ENCODE measurements around the gene PPDPF. TPM values are rescaled to one million over a fixed set of nuclear protein-coding genes. Genes with fewer than 3 reads are reported as not detected.

The PPDPF gene
- polyA plus RNA-seq, 2 donors = 615 to 1,105 TPM

DNA sequence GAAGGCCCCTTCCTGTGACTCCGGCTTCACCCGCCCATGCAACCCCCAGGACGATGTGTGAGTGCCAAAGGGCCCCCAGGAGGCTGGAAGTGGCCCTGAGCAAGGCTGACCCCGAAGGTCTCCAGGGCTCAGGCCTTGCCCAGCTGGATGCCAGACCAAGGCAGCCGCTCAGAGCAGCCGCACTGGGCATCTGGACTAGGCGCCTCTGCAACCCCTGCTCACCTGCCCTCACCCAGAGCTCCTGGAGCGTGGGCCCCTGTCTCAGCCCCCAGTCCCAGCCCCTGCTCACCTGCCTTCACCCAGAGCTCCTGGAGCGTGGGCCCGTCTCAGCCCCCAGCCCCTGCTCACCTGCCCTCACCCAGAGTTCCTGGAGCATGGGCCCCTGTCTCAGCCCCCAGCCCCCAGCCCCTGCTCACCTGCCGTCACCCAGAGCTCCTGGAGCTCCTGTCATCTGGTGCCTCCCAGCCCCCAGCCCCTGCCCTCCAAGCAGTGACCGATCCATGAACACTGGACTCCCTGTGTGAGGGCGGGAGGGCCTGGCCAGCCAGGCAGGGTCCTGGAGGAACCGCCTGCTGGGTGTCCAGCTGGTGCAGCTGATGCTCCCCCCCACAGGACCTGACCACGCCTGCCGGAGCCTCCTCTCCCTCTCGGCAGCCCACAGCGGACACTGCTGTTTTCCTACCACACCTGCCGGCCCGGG, 25.8 kb downstream of the PPDPF start:
- Histone ChIP-seq H3K9me3 (ENCODE audit: control insufficient read depth in 2 of 2, insufficient read depth in 1 of 2, low read depth in 1 of 2, low read length in 1 of 2) (peaks cover 0 to 5% of the 10 kb centered on the region in 2 donors), H3K4me3 (ENCODE audit: low read depth in 1 of 2, low read length in 2 of 2) (no peak overlapping the region), H3K27me3 (ENCODE audit: control insufficient read depth in 1 of 2, insufficient read depth in 2 of 2, low read length in 2 of 2) (peaks cover 0 to 8% of the 10 kb centered on the region in 2 donors), H3K27ac (ENCODE audit: low read depth in 2 of 2, low read length in 1 of 2) (no peak overlapping the region), H3K4me1 (ENCODE audit: control insufficient read depth in 2 of 2, insufficient read depth in 2 of 2, low read length in 1 of 2) (peaks cover 0 to 13% of the 10 kb centered on the region in 2 donors), H3K36me3 (ENCODE audit: control insufficient read depth in 2 of 2, insufficient read depth in 2 of 2, low read length in 1 of 2) (no peaks in the 10 kb centered on the region)
- 64 to 68% methylated on average over 20 of the region's 20 CpGs for WGBS, 2 donors

DNA sequence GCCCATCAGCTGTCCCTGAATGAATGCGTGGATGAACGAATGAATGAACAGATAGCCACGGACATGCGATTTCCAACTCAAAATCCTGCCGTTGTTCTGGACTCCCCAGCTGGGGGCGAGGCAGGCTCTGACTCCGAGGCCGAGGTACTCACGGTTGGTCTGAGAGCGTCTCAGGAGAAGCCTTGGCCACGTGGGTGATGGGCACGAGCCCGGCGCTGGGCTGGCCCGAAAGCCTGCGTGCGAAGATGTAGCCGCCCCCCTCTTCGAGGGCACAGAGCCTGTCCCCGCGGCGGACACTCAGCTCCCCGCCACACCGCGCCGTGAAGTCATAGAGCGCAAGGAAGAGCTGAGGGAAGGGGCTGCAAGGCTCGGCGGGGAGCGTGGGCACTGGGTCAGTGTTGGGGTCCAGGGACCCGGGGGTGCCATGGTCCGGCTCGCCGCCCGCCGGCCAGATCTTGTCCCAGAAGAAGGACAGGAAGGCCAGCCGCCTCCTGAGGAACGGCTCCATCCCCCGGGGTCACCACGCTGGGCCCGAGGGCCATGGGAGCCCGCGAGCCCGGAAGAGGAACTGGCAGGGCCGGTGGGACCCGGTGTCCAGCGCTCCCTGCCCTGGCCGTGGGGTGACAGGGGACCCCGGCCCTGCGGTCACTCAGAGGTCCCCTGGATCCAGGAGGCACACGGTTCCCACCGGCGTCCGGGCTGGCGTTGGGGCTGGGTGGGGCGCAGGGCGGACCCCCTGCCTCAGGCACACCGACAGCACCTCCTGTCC, 26.6 kb downstream of the PPDPF start:
- peaks cover 0 to 8% of the 10 kb centered on the region in 2 donors for H3K27me3 ChIP-seq (ENCODE audit: control insufficient read depth in 1 of 2, insufficient read depth in 2 of 2, low read length in 2 of 2)
- no peaks in the 10 kb centered on the region for H3K36me3 ChIP-seq (ENCODE audit: control insufficient read depth in 2 of 2, insufficient read depth in 2 of 2, low read length in 1 of 2)
- H3K4me3 ChIP-seq (ENCODE audit: low read depth in 1 of 2, low read length in 2 of 2) = no peak overlapping the region
- WGBS, 2 donors = 47 to 54% methylated on average over 55 to 58 of the region's 58 CpGs
- peaks cover 0 to 12% of the 10 kb centered on the region in 2 donors for H3K4me1 ChIP-seq (ENCODE audit: control insufficient read depth in 2 of 2, insufficient read depth in 2 of 2, low read length in 1 of 2)
- H3K27ac ChIP-seq (ENCODE audit: low read depth in 2 of 2, low read length in 1 of 2) = no peak overlapping the region
- H3K9me3 ChIP-seq (ENCODE audit: control insufficient read depth in 2 of 2, insufficient read depth in 1 of 2, low read depth in 1 of 2, low read length in 1 of 2) = peaks cover 0 to 5% of the 10 kb centered on the region in 2 donors

DNA sequence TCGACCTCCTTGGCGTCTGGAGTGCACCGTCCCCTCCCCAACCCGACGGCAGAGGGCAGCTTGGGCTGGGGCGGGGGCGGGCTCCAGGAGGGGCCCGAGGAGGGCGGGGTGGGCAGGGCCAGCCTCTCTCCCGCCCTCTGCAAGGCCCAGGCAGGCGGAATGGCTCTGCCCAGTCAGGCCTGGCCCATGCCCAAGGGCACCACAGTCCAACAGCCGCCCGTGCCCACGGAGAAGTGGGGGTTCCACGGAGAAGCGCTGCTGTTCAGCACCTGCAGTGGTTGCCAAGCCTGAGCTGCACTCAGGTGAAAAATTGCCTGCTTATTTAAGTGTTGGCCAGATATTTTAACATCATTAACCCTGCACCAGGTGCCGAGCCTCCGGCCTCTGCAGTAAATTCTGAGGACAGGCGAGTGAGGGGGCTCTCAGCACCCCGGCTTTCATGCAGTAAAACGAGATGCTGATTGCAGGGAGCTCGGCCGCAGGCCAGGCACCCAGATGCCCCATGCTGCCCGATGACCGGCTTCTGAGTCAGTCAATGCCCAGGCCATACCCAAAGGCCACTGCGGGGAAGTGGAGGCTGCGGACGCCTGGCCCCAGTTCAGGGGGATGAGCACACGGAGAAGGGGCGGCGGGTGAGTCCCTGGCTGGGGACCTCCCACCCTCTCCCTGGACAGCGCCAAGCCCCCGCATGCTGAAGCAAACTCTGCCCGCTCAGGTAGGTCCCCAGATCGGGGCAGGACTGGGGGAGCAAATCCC, 27.3 kb downstream of the PPDPF start, which contains the start of gene SRMS:
Gene SRMS (minus strand): TSS at position 25 of the 756 bp plus-strand sequence. CDS start 286 bp downstream, outside the sequence.
- 49 to 65% methylated on average over 23 to 35 of the region's 35 CpGs for WGBS, 2 donors
- Histone ChIP-seq H3K4me1 (ENCODE audit: control insufficient read depth in 2 of 2, insufficient read depth in 2 of 2, low read length in 1 of 2) (peaks cover 0 to 9% of the 10 kb centered on the region in 2 donors), H3K4me3 (ENCODE audit: low read depth in 1 of 2, low read length in 2 of 2) (no peak within 1 kb of the TSS), H3K36me3 (ENCODE audit: control insufficient read depth in 2 of 2, insufficient read depth in 2 of 2, low read length in 1 of 2) (no peaks in the 10 kb centered on the region), H3K27me3 (ENCODE audit: control insufficient read depth in 1 of 2, insufficient read depth in 2 of 2, low read length in 2 of 2) (peaks cover 0 to 8% of the 10 kb centered on the region in 2 donors), H3K27ac (ENCODE audit: low read depth in 2 of 2, low read length in 1 of 2) (no peak within 1 kb of the TSS), H3K9me3 (ENCODE audit: control insufficient read depth in 2 of 2, insufficient read depth in 1 of 2, low read depth in 1 of 2, low read length in 1 of 2) (peaks cover 0 to 5% of the 10 kb centered on the region in 2 donors)

DNA sequence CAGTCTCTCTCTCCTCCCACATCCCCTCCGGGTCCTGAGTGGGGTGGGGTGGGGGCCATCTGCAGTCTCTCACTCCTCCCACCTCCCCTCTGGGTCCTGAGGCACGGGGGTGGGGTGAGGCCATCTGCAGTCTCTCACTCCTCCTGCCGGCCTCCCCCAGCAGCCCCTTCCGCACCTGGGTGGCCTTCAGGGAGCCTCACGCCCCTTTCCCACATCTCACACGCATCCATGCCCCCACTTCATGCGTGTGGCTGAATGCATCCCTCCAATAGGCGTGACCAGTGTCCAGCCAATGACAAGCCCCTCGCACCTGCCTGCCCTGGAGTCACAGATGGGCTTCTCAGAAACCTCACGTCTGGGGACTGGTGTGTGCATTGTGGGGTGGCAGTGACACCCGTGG, 28.0 kb downstream of the PPDPF start:
- Histone ChIP-seq H3K4me1 (ENCODE audit: control insufficient read depth in 2 of 2, insufficient read depth in 2 of 2, low read length in 1 of 2) (peaks cover 0 to 10% of the 10 kb centered on the region in 2 donors), H3K4me3 (ENCODE audit: low read depth in 1 of 2, low read length in 2 of 2) (no peak overlapping the region), H3K27ac (ENCODE audit: low read depth in 2 of 2, low read length in 1 of 2) (no peak overlapping the region), H3K27me3 (ENCODE audit: control insufficient read depth in 1 of 2, insufficient read depth in 2 of 2, low read length in 2 of 2) (peaks cover 0 to 8% of the 10 kb centered on the region in 2 donors), H3K9me3 (ENCODE audit: control insufficient read depth in 2 of 2, insufficient read depth in 1 of 2, low read depth in 1 of 2, low read length in 1 of 2) (peaks cover 0 to 5% of the 10 kb centered on the region in 2 donors), H3K36me3 (ENCODE audit: control insufficient read depth in 2 of 2, insufficient read depth in 2 of 2, low read length in 1 of 2) (no peaks in the 10 kb centered on the region)
- 36 to 40% methylated on average over 11 of the region's 11 CpGs for WGBS, 2 donors

DNA sequence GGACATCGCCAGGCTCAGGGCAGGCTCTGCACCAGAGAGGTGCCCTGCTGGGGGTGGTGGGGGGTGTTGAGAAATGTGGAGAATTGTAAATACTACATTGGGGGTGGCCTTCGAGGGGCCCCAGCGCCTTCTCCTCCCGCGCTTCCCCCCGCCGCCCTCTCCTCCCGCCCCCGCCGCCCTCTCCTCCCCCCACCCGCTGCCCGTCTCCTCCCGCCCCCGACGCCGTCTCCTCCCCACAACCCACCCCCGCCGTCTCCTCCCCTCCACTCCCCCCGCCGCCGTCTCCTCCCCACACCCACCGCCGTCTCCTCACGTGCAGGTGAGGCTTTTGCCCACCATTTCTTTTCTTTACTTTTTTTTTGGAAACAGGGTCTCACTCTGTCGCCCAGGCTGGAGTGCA, 28.5 kb downstream of the PPDPF start:
- 25 to 37% methylated on average over 6 to 17 of the region's 25 CpGs for WGBS, 2 donors

DNA sequence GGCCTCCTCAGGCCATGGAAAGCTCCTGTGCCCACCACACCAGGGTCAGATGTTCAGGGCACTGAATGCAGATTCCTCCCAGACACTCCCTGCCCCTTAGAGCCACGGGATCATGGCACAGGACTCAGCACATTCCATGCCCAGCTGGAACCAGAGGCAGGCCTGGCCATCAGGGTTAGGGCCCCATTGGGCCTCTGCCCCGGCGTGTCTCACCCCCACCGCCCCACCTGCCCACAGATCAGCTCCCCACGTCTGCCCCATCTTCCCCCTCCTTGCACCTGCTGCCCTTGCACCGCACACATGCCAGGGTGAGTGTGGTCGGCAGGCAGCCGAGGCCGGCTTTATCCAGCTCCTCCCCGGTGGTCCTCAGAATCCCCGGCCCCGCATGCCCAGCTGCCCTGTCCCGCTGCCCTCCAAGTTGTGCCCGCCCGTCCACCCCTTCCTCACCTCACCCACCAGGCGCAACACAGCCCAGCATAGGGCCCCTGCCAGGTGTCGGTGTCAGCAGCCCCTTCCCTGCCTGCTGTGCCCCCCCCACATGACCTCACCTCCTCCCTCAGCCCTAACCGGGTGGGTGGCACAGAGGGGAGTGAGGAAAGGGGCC, 29.2 kb downstream of the PPDPF start:
- H3K27ac ChIP-seq (ENCODE audit: low read depth in 2 of 2, low read length in 1 of 2) = no peak overlapping the region
- H3K27me3 ChIP-seq (ENCODE audit: control insufficient read depth in 1 of 2, insufficient read depth in 2 of 2, low read length in 2 of 2) = peaks cover 0 to 8% of the 10 kb centered on the region in 2 donors
- peaks cover 0 to 15% of the 10 kb centered on the region in 2 donors for H3K4me1 ChIP-seq (ENCODE audit: control insufficient read depth in 2 of 2, insufficient read depth in 2 of 2, low read length in 1 of 2)
- no peak overlapping the region for H3K4me3 ChIP-seq (ENCODE audit: low read depth in 1 of 2, low read length in 2 of 2)
- 79 to 85% methylated on average over 18 of the region's 18 CpGs for WGBS, 2 donors
- H3K9me3 ChIP-seq (ENCODE audit: control insufficient read depth in 2 of 2, insufficient read depth in 1 of 2, low read depth in 1 of 2, low read length in 1 of 2) = no peaks in the 10 kb centered on the region
- no peaks in the 10 kb centered on the region for H3K36me3 ChIP-seq (ENCODE audit: control insufficient read depth in 2 of 2, insufficient read depth in 2 of 2, low read length in 1 of 2)

More for the DNA sequence above, 28.5 kb downstream of the PPDPF start:
- Histone ChIP-seq H3K36me3 (ENCODE audit: control insufficient read depth in 2 of 2, insufficient read depth in 2 of 2, low read length in 1 of 2) (no peaks in the 10 kb centered on the region), H3K9me3 (ENCODE audit: control insufficient read depth in 2 of 2, insufficient read depth in 1 of 2, low read depth in 1 of 2, low read length in 1 of 2) (peaks cover 0 to 5% of the 10 kb centered on the region in 2 donors), H3K27me3 (ENCODE audit: control insufficient read depth in 1 of 2, insufficient read depth in 2 of 2, low read length in 2 of 2) (peaks cover 0 to 8% of the 10 kb centered on the region in 2 donors), H3K4me3 (ENCODE audit: low read depth in 1 of 2, low read length in 2 of 2) (no peak overlapping the region), H3K27ac (ENCODE audit: low read depth in 2 of 2, low read length in 1 of 2) (no peak overlapping the region), H3K4me1 (ENCODE audit: control insufficient read depth in 2 of 2, insufficient read depth in 2 of 2, low read length in 1 of 2) (peaks cover 0 to 11% of the 10 kb centered on the region in 2 donors)

DNA sequence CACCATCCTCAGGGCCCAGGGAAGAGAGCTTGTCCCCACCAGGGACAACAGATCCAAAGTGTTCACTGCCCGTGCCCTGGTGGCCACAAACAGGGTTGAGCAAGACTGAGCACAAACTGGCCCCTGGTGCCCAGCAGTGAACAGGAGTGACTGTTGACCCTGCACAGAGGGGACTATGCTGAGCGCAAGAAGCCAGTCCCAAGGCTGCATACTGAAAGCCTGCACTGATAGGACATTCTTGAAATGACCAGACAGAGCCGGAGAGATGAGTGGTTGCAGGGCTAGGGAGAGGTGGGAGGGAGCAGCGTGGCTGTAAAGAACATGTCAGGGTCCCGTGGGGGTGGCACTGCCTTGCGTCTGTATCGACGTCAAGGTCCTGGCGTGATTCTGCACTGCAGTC, 30.5 kb downstream of the PPDPF start:
- Histone ChIP-seq H3K27ac (ENCODE audit: low read depth in 2 of 2, low read length in 1 of 2) (no peak overlapping the region), H3K4me1 (ENCODE audit: control insufficient read depth in 2 of 2, insufficient read depth in 2 of 2, low read length in 1 of 2) (peaks cover 0 to 7% of the 10 kb centered on the region in 2 donors), H3K4me3 (ENCODE audit: low read depth in 1 of 2, low read length in 2 of 2) (no peak overlapping the region), H3K9me3 (ENCODE audit: control insufficient read depth in 2 of 2, insufficient read depth in 1 of 2, low read depth in 1 of 2, low read length in 1 of 2) (no peaks in the 10 kb centered on the region), H3K27me3 (ENCODE audit: control insufficient read depth in 1 of 2, insufficient read depth in 2 of 2, low read length in 2 of 2) (peaks cover 0 to 8% of the 10 kb centered on the region in 2 donors), H3K36me3 (ENCODE audit: control insufficient read depth in 2 of 2, insufficient read depth in 2 of 2, low read length in 1 of 2) (peaks cover 0 to 5% of the 10 kb centered on the region in 2 donors)
- 55 to 61% methylated on average over 9 of the region's 9 CpGs for WGBS, 2 donors

DNA sequence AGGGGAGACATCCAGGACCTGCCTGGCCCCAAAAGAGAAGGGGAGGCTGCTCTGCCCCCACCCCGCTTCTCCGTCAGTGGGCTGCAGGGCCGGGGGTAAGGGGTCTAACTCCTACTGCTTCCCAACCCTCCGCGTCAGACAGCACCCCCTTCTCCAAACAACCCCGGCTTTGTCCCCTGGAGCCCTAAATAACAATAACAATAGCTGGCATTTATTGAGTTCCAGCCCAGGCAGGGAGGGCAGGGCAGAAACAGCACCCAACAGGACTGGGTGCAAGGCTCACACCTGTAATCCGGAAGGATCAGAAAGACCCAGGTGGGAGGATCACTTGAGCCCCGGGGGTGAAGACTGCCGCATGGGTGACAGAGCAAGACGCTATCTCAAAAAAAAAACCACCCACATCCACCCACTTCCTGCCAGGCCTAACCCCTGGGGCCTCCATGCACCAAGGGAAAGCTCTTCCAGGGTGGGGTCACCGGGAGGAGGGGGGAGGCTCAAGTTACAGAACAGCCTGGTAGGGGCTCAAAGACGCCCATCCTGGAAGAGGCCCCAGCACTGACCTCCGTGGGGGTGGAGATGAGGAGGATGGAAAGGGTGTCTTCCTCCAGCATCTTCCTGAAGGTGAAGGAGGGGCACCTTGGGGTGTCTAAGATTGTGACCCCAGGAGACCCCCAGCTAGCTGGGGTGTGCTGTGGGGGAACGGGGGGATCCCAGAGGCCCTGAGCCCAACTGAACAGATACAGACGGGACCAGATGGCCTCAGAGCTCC, 32.1 kb downstream of the PPDPF start:
- Histone ChIP-seq H3K9me3 (ENCODE audit: control insufficient read depth in 2 of 2, insufficient read depth in 1 of 2, low read depth in 1 of 2, low read length in 1 of 2) (no peaks in the 10 kb centered on the region), H3K4me3 (ENCODE audit: low read depth in 1 of 2, low read length in 2 of 2) (no peak overlapping the region), H3K4me1 (ENCODE audit: control insufficient read depth in 2 of 2, insufficient read depth in 2 of 2, low read length in 1 of 2) (peaks cover 0 to 7% of the 10 kb centered on the region in 2 donors), H3K27me3 (ENCODE audit: control insufficient read depth in 1 of 2, insufficient read depth in 2 of 2, low read length in 2 of 2) (peaks cover 0 to 2% of the 10 kb centered on the region in 2 donors), H3K27ac (ENCODE audit: low read depth in 2 of 2, low read length in 1 of 2) (no peak overlapping the region), H3K36me3 (ENCODE audit: control insufficient read depth in 2 of 2, insufficient read depth in 2 of 2, low read length in 1 of 2) (peaks cover 0 to 6% of the 10 kb centered on the region in 2 donors)
- 29 to 30% methylated on average over 15 of the region's 15 CpGs for WGBS, 2 donors

Data from esophagus (tissue), 2 donors.